Activated T-cell treated with anti-CD3 and anti-CD28 coated beads, Interleukin-2, amount 50 U/mL, for 1 hour (primary cell): ENCODE data around the gene CRMP1.
"Not testable (repeated sequence)": the region's sequence is repeated elsewhere in the genome, so short reads cannot be mapped to it uniquely, and the experiment has no call there.

ENCODE experiments used
- DNase-seq: peaks from one replicate; pipeline ENCODE4 v3.0.0-alpha.2; 2020

The CRMP1 gene

DNA sequence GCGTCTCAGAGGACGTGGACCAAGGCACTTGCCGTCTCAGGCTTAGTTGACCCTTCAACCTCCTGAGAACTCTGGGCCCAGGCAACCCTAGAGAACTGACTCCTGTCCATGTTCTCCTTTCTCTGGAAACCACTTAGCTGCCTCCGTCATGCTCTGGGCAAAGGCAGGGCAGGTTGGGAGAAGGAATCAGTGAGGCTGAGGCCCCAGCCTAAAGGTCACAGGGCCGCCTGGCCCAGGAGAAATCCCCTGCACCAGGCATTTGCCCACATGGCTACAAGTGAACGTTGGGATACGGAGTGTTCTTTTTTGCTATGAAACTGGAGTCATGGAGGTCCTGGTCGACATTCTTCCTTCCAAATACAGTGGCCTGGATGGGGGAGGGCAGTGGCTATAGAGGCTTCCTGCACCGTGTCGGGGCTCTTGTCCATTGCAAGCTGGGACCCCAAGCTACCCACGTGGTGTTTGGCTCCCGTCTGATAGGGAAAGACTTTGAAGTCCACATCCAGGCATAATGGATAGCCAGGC lies 76.0 kb downstream of the CRMP1 start:
- DNase-seq, result no peak

- no peak for DNase-seq
Observed at GRCh38 chr4:5816101-5816500, 76.8 kb downstream of the CRMP1 start.

DNA sequence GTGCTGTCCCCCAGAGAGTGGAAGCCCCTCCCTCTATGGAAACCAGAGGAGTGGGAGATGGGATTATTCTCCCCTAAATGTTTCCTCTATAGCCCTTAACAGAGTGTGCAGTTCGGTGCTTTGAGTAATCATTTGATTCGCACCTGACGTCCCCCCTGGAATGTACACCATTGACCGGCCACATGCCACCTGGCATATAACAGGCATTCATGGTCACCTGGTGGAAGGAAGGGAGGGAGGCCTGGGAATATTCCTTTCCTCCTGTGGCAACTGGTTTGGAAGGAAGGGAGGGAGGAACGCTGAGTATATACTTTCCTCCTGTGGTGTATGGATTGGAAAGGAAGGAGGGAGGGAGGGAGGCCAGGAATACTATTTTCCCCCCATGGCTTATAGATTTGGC lies 77.2 kb downstream of the CRMP1 start:
- DNase-seq, result no peak

GRCh38 chr4:5814421-5814820 lies 78.5 kb downstream of the CRMP1 start:
- no peak for DNase-seq

GRCh38 chr4:5813882-5814255 lies 79.0 kb downstream of the CRMP1 start:
- DNase-seq, result no peak

DNA sequence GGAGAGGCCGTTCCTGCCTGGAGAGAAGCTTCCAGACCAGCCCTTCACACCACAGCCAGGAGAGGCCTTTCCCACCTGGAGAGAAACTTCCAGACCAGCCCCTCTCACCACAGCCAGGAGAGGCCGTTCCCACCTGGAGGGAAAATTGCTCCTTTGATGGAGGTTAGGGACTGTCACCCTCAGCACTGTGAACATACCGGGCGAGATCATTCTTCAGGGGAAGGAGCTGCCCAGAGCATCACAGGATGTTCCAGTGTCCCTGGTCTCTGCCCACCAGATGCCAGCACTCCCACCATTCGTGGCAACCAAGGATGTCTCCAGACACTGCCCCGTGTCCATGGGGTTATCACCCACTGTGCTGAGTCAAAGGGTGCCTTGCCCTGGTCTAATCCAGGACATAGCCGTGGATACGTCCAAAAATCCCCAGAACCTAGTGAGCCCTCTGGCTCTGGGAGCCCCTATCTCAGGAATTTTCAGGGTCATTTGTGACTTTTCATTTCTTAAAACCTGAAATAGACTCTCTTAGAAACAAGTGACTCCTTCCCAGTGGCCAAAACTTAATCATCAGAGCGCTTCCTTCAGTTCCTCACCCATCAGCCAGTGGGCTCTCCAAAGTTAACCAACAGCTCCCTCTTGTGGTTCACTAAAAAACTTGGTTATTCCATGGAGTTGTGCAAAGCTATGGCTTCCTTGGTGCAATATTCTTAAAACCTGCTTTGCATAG lies 80.2 kb downstream of the CRMP1 start:
- DNase-seq, result no peak

- not testable (repeated sequence) for DNase-seq
Observed at GRCh38 chr4:5812057-5812456, 80.8 kb downstream of the CRMP1 start.

- no peak for DNase-seq
Observed at GRCh38 chr4:5810770-5811430, 82.0 kb downstream of the CRMP1 start.

DNA sequence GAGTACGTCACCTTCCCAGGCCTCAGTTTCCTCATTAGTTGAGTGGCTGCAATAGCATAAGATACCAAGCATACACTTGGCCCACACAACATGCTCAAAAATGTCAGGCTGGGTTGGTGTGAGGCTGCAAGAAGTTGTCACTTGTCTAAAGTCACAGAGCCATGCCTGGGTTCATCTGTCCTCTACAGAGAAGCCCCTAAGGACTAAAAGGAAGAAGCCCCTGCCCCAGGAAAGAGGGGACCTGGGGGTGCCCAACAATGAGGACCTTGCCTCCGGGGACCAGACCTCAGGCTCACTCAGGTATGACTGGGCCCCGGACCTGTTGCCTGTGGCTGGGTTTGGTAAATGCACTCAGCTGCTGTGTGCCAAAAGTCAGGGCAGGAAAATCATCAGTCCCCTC lies 82.7 kb downstream of the CRMP1 start:
- no peak for DNase-seq

DNA sequence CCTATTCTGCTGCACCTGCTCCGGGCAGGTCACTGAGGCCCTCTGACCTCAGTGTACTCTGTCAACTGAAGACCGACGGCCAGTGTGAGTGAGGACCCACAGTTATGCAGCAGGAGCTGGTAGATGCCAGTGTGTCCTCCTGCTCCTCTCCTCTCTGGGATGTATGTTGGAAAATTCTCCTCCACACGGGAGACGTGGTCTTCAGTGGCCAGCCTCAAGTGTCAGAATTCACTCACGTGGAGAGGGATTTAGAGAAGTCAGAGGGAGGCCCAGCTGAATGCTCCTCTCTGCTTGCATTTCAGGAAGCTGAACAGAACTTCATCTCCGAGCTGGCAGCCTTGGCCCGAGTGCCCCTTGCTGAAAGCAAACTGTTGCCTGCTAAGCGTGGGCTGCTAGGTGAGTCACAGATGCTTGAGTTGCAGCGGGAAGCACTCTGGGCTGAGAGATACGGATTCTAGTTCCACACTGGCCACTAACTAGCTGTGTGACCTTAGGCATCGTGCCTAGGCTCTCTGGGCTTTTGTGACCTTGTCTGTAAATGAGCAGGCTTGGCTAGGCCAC lies 83.6 kb downstream of the CRMP1 start:
- DNase-seq, result no peak

GRCh38 chr4:5808081-5808741 lies 84.7 kb downstream of the CRMP1 start:
- DNase-seq, result no peak

DNA sequence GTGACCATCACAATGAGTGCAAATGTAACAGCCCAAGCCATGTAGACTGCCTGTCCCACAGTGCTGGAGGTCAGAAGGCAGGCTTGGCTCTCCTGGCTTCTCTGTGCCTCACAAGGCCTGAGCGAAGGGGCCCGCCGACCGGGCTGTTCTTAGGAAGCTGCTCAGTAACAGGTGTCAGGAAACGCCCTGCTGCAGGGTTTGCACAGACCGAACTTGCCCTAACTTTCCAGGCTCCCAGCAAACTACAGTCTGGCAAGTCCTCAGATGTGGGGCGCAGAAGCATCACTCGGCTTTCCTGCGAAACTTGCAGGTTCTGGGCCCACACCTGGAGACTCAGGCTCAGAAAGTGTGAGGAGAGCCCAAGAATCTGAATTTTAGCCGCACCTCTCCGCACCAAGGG lies 87.6 kb downstream of the CRMP1 start:
- no peak for DNase-seq

GRCh38 chr4:5804656-5805055 lies 88.2 kb downstream of the CRMP1 start:
- DNase-seq, result no peak

DNA sequence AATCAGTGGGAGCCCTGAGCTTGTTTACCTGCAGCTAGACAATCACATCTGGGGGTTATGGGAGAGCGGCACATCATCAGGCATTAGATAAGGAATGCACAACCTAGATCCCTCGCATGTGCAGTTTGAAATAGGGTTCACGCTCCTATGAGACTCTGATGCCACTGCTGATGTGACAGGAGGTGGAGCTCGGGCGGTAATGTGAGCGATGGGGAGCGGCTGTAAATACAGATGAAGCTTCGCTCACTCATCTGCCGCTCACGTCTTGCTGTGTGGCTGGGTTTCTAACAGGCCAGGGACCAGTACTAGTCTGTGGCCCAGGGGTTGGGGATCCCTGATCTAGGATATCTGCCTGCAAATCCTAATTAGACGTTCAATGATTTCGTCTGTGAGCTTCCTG lies 90.3 kb downstream of the CRMP1 start:
- DNase-seq, result no peak

- DNase-seq, result no peak
Observed at GRCh38 chr4:5801696-5802095, 91.2 kb downstream of the CRMP1 start.

GRCh38 chr4:5800496-5800895 lies 92.4 kb downstream of the CRMP1 start:
- DNase-seq, result no peak

- DNase-seq, result no peak
Observed at GRCh38 chr4:5799406-5799805, 93.5 kb downstream of the CRMP1 start.

- no peak for DNase-seq
Observed at GRCh38 chr4:5798946-5799345, 93.9 kb downstream of the CRMP1 start.

GRCh38 chr4:5798462-5798861 lies 94.4 kb downstream of the CRMP1 start:
- DNase-seq, result no peak

DNA sequence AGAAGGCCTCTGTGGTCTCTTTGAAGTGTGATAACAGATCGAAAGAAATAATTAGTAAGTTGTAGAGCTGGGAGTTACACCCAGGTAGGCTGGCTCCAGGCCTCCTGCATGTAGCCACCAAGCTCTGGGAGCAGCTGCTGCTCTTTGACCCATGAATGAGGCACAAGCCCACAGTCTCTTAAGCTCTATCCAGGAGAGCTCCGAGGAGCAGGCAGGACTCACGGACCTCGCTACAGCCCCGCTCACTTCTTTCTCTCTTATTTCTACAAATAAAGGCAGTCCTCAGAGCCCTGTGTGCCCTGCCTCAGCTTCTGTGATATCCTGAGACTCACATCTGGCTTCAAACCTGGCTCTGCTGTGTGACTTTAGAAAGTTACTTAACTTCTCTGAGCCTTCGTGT lies 95.0 kb downstream of the CRMP1 start:
- no peak for DNase-seq

GRCh38 chr4:5796976-5797375 lies 95.9 kb downstream of the CRMP1 start:
- DNase-seq, result no peak

DNA sequence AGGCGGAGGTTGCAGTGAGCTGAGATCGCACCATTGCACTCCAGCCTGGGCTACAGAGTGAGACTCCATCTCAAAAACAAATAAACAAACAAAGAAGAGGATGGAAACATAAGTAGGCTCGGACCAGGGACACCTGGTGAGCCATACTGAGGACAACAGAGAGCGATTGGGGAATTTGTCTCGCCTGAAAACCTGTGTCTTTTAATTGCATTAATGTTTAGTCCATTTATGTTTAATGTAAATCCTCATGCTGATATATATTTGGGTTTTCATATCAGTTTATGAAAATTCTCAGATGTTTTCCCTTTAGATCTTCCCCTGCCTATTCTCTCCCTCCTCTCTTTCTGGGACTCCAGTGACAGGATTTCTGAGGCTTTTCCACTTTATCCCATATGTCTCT lies 97.3 kb downstream of the CRMP1 start:
- no peak for DNase-seq

DNA sequence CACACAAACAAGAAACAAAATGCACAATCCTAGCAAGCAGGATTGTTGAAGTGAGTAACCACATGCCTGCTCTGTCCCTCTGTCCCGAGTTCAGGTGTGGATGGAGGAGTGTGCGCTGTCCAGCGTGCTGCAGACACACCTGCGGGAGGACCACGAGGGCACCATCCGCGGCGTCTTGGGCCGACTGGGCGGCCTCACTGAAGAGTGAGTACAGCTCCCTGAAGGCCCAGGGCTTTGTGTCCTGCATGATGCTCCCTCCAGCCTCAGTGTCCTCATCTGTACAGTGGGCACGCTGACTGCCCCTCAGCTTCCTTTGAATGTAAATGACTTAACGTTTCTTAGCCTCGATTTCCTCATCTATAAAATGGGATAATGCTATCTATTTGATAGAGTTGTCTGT lies 99.4 kb downstream of the CRMP1 start:
- no peak for DNase-seq

DNA sequence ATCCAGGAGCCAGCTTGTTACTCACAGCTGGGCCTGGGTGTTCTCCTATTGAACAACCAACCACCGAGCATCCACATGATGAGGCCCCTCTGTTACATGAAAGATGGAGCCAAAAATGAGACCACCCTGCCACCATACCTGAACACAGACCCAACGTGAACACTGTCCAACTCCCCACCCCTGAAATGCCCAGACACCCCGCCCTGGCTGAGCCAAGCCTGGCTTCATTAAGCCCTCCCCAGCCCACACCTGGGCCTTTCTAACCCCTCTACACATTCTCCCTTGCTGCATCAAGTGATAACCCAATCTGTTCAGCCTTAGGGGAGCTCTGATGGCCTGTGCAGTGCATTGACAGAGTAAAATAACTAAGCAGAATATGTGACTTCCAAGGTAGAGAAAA lies 101.2 kb downstream of the CRMP1 start:
- DNase-seq, result no peak
